ENCODE results near the gene MUC6. TPM values are rescaled to one million over a fixed set of nuclear protein-coding genes. Genes with fewer than 3 reads are reported as not detected.
"Not testable (repeated sequence)": the region's sequence is repeated elsewhere in the genome, so short reads cannot be mapped to it uniquely, and the experiment has no call there.

MUC6 gene
- total RNA-seq, 4 donors from 2014 or later = 0.43 to 3.5 TPM; not detected in 2

- intact Hi-C loops (cut with DNase I; ENCODE audit: low total_unique reads) = no loop called here
- H3K4me1 ChIP-seq = no peaks in the 10 kb centered on the region
- no peaks in the 10 kb centered on the region for H3K9me3 ChIP-seq
- H3K27me3 ChIP-seq = no peaks in the 10 kb centered on the region
- H3K36me3 ChIP-seq = no peaks in the 10 kb centered on the region
- DNase-seq = no peak
- H3K27ac ChIP-seq = no peak overlapping the region
- H3K4me3 ChIP-seq = no peak overlapping the region
- TF ChIP-seq POLR2A (IDR thresholded peaks at IDR 0.05) = no peak
Observed at GRCh38 chr11:976431-977160, 59.9 kb downstream of the MUC6 start.

DNA sequence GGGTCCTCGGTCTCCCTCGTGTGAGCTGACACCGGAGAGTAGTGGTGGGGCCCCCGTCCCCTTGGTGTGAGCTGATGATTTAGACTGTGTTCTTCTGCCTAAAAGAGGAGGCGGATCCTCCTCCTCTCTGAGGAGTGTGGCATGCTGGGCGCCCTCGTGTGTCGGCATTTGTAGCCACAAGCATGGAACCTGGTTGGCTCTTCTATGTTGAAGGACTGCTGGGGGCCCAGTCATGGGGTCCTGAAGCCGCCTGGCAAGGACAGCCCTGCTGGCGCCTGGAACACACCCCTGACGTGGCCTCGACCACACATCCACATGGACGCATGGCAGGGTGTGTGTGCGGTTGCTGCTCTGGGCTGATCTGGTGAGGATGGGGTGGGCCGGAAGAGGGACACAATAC is 60.7 kb downstream of the MUC6 start:
- Histone ChIP-seq H3K4me3 (no peak overlapping the region), H3K4me1 (no peaks in the 10 kb centered on the region), H3K9me3 (no peaks in the 10 kb centered on the region), H3K36me3 (no peaks in the 10 kb centered on the region), H3K27ac (no peak overlapping the region), H3K27me3 (no peaks in the 10 kb centered on the region)
- TF ChIP-seq POLR2A (IDR thresholded peaks at IDR 0.05) = no peak
- TF ChIP-seq CTCF (IDR thresholded peaks at IDR 0.05) = no peak
- DNase-seq = no peak
- intact Hi-C loops (cut with DNase I; ENCODE audit: low total_unique reads) = no loop called here

DNA sequence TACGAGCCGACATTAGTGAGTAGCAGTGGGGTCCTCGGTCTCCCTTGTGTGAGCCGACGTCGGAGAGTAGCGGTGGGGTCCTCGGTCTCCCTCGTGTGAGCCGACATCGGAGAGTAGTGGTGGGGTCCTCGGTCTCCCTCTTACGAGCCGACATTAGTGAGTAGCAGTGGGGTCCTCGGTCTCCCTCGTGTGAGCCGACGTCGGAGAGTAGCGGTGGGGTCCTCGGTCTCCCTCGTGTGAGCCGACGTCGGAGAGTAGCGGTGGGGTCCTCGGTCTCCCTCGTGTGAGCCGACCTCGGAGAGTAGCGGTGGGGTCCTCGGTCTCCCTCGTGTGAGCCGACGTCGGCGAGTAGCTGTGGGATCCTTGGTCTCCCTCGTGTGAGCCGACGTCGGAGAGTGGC is 61.1 kb downstream of the MUC6 start:
- H3K4me1 ChIP-seq; DNase-seq; H3K27me3 ChIP-seq; H3K36me3 ChIP-seq; H3K4me3 ChIP-seq; intact Hi-C loops (cut with DNase I; ENCODE audit: low total_unique reads); H3K27ac ChIP-seq; H3K9me3 ChIP-seq: not testable (repeated sequence)

GRCh38 chr11:973237-973636 is 63.3 kb downstream of the MUC6 start:
- intact Hi-C loops (cut with DNase I; ENCODE audit: low total_unique reads) = no loop called here
- no peaks in the 10 kb centered on the region for H3K27me3 ChIP-seq
- no peak overlapping the region for H3K27ac ChIP-seq
- H3K4me1 ChIP-seq = no peaks in the 10 kb centered on the region
- TF ChIP-seq POLR2A (IDR thresholded peaks at IDR 0.05) (no peak), CTCF (IDR thresholded peaks at IDR 0.05) (no peak)
- DNase-seq = no peak
- no peak overlapping the region for H3K4me3 ChIP-seq
- no peaks in the 10 kb centered on the region for H3K9me3 ChIP-seq
- no peaks in the 10 kb centered on the region for H3K36me3 ChIP-seq

GRCh38 chr11:972523-973211 is 63.9 kb downstream of the MUC6 start:
- TF ChIP-seq CTCF (IDR thresholded peaks at IDR 0.05) = no peak
- no peak for TF ChIP-seq POLR2A (IDR thresholded peaks at IDR 0.05)
- Histone ChIP-seq H3K27ac (no peak overlapping the region), H3K27me3 (no peaks in the 10 kb centered on the region), H3K4me1 (no peaks in the 10 kb centered on the region), H3K9me3 (no peaks in the 10 kb centered on the region), H3K4me3 (no peak overlapping the region), H3K36me3 (no peaks in the 10 kb centered on the region)
- intact Hi-C loops (cut with DNase I; ENCODE audit: low total_unique reads) = no loop called here
- DNase-seq = no peak

DNA sequence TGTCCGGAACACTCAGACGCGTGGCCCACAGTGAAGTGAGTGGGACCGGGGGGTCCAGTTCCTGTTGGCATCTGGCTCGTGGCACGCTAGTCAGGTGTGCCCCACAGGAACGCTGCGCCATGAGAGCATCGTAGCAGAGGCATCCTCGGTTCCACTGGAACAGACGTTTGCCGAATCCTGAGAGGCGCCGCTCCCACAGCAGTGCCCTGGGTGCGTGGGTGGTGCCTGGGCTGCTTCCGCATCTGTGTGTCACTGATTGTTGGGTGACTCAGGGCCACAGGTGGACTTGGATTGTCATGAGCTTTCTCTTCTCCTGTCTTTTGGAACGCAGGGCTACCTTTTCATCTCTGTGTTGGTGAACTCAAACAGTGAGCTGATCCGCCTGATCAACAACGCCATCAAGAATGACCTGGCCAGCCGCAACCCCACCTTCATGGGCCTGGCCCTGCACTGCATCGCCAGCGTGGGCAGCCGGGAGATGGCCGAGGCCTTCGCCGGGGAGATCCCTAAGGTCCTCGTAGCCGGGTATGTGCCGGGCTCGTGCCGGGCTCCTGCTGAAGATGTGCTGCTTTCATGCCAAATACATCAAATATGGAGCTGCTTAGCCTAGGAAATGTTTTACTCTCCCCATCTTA is 64.7 kb downstream of the MUC6 start:
- TF ChIP-seq POLR2A (IDR thresholded peaks at IDR 0.05) = no peak
- no peak for TF ChIP-seq CTCF (IDR thresholded peaks at IDR 0.05)
- no peaks in the 10 kb centered on the region for H3K36me3 ChIP-seq
- DNase-seq = no peak
- no peak overlapping the region for H3K27ac ChIP-seq
- no peaks in the 10 kb centered on the region for H3K4me1 ChIP-seq
- H3K9me3 ChIP-seq = no peaks in the 10 kb centered on the region
- no peak overlapping the region for H3K4me3 ChIP-seq
- intact Hi-C loops (cut with DNase I; ENCODE audit: low total_unique reads) = no loop called here
- H3K27me3 ChIP-seq = no peaks in the 10 kb centered on the region

Measured in uterus (tissue), 4 donors.